Measurements from ENCODE around the gene OR12D3.
"Not testable (repeated sequence)": the region's sequence is repeated elsewhere in the genome, so short reads cannot be mapped to it uniquely, and the experiment has no call there.

OR12D3 gene, protein sequence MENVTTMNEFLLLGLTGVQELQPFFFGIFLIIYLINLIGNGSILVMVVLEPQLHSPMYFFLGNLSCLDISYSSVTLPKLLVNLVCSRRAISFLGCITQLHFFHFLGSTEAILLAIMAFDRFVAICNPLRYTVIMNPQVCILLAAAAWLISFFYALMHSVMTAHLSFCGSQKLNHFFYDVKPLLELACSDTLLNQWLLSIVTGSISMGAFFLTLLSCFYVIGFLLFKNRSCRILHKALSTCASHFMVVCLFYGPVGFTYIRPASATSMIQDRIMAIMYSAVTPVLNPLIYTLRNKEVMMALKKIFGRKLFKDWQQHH

DNA sequence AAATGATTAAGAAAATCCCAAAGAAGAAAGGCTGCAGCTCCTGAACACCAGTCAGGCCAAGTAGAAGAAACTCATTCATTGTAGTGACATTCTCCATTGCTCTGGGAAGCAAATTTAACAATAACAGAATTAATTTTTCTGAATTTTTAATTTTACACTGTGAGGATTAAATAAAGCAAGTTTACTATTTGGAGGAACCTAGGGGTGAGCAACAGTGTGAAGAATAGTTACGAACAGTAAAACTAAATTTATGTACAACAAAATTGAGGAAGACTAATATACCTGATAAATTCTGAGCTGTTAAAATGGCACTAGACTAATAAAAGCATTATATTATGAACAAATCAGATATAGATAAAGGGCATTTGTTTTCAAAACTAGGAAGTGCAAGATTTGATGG lies at the start of gene OR12D3:
TSS of gene OR12D3 (minus strand) at position 101 of the 400 bp plus-strand sequence. CDS start at position 97, 4 bp downstream.
- no peak for DNase-seq

DNA sequence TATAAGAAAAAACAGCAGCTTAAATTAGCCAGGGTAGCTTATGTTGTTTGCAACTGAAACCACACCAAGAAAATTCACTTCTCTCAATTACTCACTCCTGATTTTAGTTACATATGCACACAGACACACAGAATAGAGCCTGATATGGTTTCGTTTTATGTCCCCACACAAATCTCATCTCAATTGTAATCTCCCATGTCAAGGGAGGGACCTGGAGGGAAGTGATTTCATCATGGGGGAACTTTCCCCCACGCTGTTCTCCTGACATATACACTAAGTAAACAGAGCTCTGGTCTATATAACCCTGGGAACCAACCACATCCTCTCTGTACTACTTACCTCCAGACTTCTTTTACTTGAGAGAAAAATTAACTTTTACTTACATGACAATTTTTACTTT lies 49.5 kb upstream of the OR12D3 start:
- DNase-seq = no peak

GRCh38 chr6:29424168-29424567 lies 49.1 kb upstream of the OR12D3 start:
- DNase-seq = no peak

DNA sequence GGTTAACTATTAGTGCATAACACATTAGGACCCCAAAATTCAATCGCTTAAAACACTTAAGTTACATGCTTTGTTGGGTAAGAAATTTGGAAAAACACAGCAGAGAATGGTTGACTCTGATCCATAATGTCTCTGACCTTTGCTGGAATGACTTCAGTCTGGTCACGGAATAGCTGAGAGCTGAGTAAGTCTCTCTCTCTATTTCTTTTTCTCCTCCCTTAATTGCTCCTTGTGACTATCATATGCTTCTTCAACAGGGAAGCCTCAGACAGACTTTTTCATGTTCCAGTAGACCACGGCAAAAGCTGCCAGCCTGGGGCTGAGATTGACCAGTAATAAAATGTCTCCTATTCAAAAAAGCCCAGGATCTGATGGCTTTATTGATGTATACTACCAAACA lies 44.4 kb upstream of the OR12D3 start:
- no peak for DNase-seq

GRCh38 chr6:29414588-29414987 lies 39.5 kb upstream of the OR12D3 start, which contains the start of gene OR12D1:
Gene OR12D1 (plus strand): TSS chr6:29414928.
- no peak for DNase-seq

- DNase-seq = no peak
Observed at GRCh38 chr6:29403801-29404200, 28.7 kb upstream of the OR12D3 start.

GRCh38 chr6:29399525-29399924 lies 24.4 kb upstream of the OR12D3 start:
- no peak for DNase-seq

GRCh38 chr6:29395331-29395730 lies 20.2 kb upstream of the OR12D3 start, which contains the start of gene OR12D2:
Gene OR12D2 (plus strand): TSS chr6:29395631. CDS start chr6:29396700, 1,069 bp downstream.
- DNase-seq = no peak

DNA sequence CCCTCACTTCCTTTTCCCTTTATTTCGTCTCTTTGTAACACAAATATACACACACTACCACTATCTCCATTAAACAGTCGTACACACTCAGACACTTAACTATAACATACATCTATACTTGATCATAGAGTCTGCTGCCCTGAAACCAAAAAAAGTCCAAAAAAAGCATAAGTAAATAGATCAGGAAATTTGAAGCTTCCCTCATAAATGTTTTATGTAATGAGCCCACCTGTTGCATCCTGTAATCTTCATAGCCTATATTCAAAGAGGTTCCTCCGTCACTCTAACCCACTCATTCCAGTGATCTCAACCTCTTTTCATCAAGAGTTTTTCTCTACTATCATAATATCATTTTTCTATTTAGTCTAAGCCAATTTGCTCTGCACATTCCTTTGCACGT lies 13.4 kb upstream of the OR12D3 start:
- no peak for DNase-seq

DNA sequence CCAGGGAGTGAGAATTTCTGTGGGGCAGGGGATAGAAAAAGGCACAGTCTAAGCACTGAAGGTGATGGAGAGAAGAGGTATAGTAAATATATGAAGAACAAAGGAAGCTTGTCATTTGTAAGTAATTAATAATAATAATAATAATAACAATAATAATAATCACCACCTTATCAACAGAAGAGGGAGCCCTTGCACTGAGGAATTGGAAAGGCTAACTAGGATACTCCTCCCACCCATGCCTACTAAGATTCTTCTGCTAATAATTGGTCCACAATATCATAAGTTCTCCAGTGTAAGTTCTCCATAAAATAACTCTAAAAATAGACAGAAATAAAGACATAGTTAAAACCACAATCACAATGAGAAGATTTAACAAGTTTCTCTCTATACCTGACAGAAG lies 912 bp upstream of the OR12D3 start:
- no peak for DNase-seq

- DNase-seq = no peak
Observed at GRCh38 chr6:29368765-29369164, 6.3 kb downstream of the OR12D3 start, which contains the start of gene OR5V1. Gene OR5V1 (minus strand): TSS chr6:29368865. CDS start chr6:29356195, 12,670 bp downstream.

DNA sequence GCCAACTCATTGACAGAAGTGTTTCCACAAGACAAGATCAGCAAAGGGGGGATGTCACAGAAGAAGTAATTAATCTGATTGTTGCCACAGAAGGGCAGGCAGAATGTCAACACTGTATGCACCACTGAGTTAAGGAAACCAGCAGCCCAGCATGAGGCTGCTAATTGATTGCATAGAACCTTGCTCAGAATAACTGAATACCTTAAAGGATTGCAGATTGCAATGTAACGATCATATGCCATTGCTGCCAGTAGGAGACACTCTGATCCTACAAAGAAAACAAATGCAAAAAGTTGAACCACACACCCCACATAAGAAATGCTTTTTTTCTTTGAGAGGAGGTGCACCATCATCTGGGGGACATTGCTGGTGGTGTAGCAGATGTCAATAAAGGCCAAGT lies 19.5 kb downstream of the OR12D3 start:
- no peak for DNase-seq

DNA sequence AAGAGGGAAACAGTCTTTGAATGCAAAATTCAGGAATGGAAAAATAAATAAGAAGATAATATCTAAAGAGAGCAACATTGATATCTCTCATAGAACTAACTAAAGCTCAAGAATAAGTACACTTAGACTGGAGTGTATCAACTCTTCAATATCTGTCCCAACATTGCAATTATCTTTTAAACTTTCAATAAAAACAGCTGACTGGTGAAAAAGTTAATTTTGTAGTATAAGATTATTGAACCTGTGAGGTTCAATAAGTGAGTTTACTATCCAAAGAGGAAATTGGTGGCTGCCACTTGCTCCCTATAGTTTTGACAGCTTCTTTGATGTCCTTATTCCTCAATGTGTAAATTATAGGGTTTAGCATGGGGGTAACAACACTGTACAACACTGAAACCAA lies 20.1 kb downstream of the OR12D3 start:
- DNase-seq = no peak

- DNase-seq = not testable (repeated sequence)
Observed at GRCh38 chr6:29349348-29349747, 25.7 kb downstream of the OR12D3 start.

DNA sequence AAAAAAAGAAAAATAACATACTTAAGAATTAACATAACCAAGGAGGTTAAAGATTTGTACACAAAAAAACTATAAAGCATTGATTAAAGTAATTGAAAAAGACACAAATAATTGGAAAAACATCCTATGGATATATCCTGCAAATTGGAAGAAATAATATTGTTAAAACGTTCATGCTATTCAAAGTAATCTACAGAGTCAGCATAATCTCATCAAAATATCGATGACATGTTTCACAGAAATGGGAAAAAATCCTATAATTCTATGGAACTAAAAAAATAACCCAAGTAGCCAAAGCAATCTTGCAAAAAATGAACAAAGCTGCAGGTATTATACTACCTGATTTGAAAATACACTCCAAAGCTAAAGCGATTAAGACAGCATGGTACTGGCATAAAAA lies 29.7 kb downstream of the OR12D3 start:
- no peak for DNase-seq

DNA sequence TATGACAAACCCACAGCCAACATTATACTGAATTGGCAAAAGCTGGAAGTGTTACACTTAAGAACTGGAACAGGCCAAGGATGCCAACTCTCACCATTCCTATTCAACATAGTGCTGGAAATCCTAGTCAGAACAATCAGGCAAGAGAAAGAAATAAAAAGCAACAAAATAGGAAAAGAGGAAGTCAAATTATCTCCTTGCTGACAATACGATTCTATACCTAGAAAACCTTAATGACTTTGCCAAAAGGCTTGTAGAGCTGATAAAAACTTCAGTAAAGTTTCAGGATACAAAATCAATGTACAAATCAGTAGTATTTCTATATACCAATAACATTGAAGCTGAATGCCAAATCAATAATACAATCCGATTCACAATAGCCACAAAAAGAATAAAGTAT lies 38.8 kb downstream of the OR12D3 start:
- DNase-seq = no peak

DNA sequence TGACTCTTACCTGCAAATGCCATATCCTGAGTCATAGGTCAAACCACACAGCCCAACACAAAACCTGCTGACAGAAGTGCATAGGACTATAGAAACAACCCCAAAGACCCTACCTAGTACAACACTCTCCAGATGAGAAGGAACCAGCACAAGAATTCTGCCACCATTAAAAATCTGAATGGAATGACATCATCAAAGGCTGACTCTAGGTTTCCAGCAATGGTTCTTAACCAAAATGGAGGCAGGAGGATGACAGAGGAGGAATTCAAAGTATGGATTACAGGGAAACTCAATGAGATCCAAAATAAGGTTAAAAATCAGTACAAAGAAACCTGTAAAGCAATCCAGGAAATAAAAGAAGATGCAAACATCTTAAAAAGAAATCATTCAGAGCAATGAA lies 42.4 kb downstream of the OR12D3 start:
- DNase-seq = no peak

GRCh38 chr6:29325777-29326176 lies 49.3 kb downstream of the OR12D3 start:
- DNase-seq = no peak

Data from NCI-H1694 treated with DMSO at 0.1 percent for 48 hours (cell line).